ENCODE results near the gene YPEL4.
"Not testable (repeated sequence)": the region's sequence is repeated elsewhere in the genome, so short reads cannot be mapped to it uniquely, and the experiment has no call there.

Gene YPEL4

GRCh38 chr11:57652230-57652629 is 2.5 kb upstream of the YPEL4 start:
- peaks cover 34% of the 10 kb centered on the region for H3K4me1 ChIP-seq (ENCODE audit: control insufficient read depth, insufficient read depth, low read length)
- H3K36me3 ChIP-seq (ENCODE audit: control insufficient read depth, insufficient read depth, low read length); H3K9me3 ChIP-seq (ENCODE audit: control insufficient read depth, low read length); H3K4me3 ChIP-seq (ENCODE audit: insufficient read depth, low read depth, low read length); H3K27ac ChIP-seq (ENCODE audit: insufficient read depth, low read depth, low read length, poor library complexity, severe bottlenecking); H3K27me3 ChIP-seq (ENCODE audit: control insufficient read depth, insufficient read depth, low read length, poor library complexity, severe bottlenecking): not testable (repeated sequence)
- WGBS, 2 experiments, result 90 to 93% methylated on average over 14 of the region's 14 CpGs

- Histone ChIP-seq H3K27ac (ENCODE audit: insufficient read depth, low read depth, low read length, poor library complexity, severe bottlenecking) (no peak overlapping the region), H3K4me3 (ENCODE audit: insufficient read depth, low read depth, low read length) (no peak overlapping the region), H3K36me3 (ENCODE audit: control insufficient read depth, insufficient read depth, low read length) (no peaks in the 10 kb centered on the region), H3K9me3 (ENCODE audit: control insufficient read depth, low read length) (no peaks in the 10 kb centered on the region), H3K4me1 (ENCODE audit: control insufficient read depth, insufficient read depth, low read length) (peaks cover 42% of the 10 kb centered on the region), H3K27me3 (ENCODE audit: control insufficient read depth, insufficient read depth, low read length, poor library complexity, severe bottlenecking) (no peaks in the 10 kb centered on the region)
- 92% methylated on average over 7 of the region's 7 CpGs for WGBS, 2 experiments
These were observed 1.7 kb upstream of the YPEL4 start for GRCh38 chr11:57651408-57651807.

GRCh38 chr11:57650739-57651090 is 1.0 kb upstream of the YPEL4 start:
- Histone ChIP-seq H3K27me3 (ENCODE audit: control insufficient read depth, insufficient read depth, low read length, poor library complexity, severe bottlenecking) (no peaks in the 10 kb centered on the region), H3K4me1 (ENCODE audit: control insufficient read depth, insufficient read depth, low read length) (peaks cover 48% of the 10 kb centered on the region), H3K36me3 (ENCODE audit: control insufficient read depth, insufficient read depth, low read length) (no peaks in the 10 kb centered on the region), H3K4me3 (ENCODE audit: insufficient read depth, low read depth, low read length) (no peak overlapping the region), H3K27ac (ENCODE audit: insufficient read depth, low read depth, low read length, poor library complexity, severe bottlenecking) (no peak overlapping the region), H3K9me3 (ENCODE audit: control insufficient read depth, low read length) (no peaks in the 10 kb centered on the region)
- 82 to 83% methylated on average over 5 of the region's 5 CpGs for WGBS, 2 experiments

- peaks cover 60% of the 10 kb centered on the region for H3K4me1 ChIP-seq (ENCODE audit: control insufficient read depth, insufficient read depth, low read length)
- 1 to 2% methylated on average over 22 to 23 of the region's 23 CpGs for WGBS, 2 experiments
- H3K27ac ChIP-seq (ENCODE audit: insufficient read depth, low read depth, low read length, poor library complexity, severe bottlenecking), result peak overlapping the region; percentile 11
These were observed 644 bp downstream of the YPEL4 start for GRCh38 chr11:57648801-57649735.

GRCh38 chr11:57647960-57648800 is 1.5 kb downstream of the YPEL4 start:
- Histone ChIP-seq H3K36me3 (ENCODE audit: control insufficient read depth, insufficient read depth, low read length) (no peaks in the 10 kb centered on the region), H3K27ac (ENCODE audit: insufficient read depth, low read depth, low read length, poor library complexity, severe bottlenecking) (no peak overlapping the region), H3K27me3 (ENCODE audit: control insufficient read depth, insufficient read depth, low read length, poor library complexity, severe bottlenecking) (no peaks in the 10 kb centered on the region), H3K4me1 (ENCODE audit: control insufficient read depth, insufficient read depth, low read length) (peaks cover 60% of the 10 kb centered on the region), H3K9me3 (ENCODE audit: control insufficient read depth, low read length) (no peaks in the 10 kb centered on the region), H3K4me3 (ENCODE audit: insufficient read depth, low read depth, low read length) (peak overlapping the region; percentile 39)
- 7 to 9% methylated on average over 13 of the region's 13 CpGs for WGBS, 2 experiments

More at GRCh38 chr11:57648801-57649735, 644 bp downstream of the YPEL4 start:
- H3K36me3 ChIP-seq (ENCODE audit: control insufficient read depth, insufficient read depth, low read length), result no peaks in the 10 kb centered on the region
- no peaks in the 10 kb centered on the region for H3K9me3 ChIP-seq (ENCODE audit: control insufficient read depth, low read length)
- peak overlapping the region; percentile 39 for H3K4me3 ChIP-seq (ENCODE audit: insufficient read depth, low read depth, low read length)
- no peaks in the 10 kb centered on the region for H3K27me3 ChIP-seq (ENCODE audit: control insufficient read depth, insufficient read depth, low read length, poor library complexity, severe bottlenecking)

GRCh38 chr11:57647372-57647771 is 2.3 kb downstream of the YPEL4 start:
- Histone ChIP-seq H3K27ac (ENCODE audit: insufficient read depth, low read depth, low read length, poor library complexity, severe bottlenecking) (no peak overlapping the region), H3K4me3 (ENCODE audit: insufficient read depth, low read depth, low read length) (no peak overlapping the region), H3K36me3 (ENCODE audit: control insufficient read depth, insufficient read depth, low read length) (no peaks in the 10 kb centered on the region), H3K9me3 (ENCODE audit: control insufficient read depth, low read length) (no peaks in the 10 kb centered on the region), H3K4me1 (ENCODE audit: control insufficient read depth, insufficient read depth, low read length) (peaks cover 60% of the 10 kb centered on the region), H3K27me3 (ENCODE audit: control insufficient read depth, insufficient read depth, low read length, poor library complexity, severe bottlenecking) (no peaks in the 10 kb centered on the region)
- 3 to 5% methylated on average over 10 of the region's 10 CpGs for WGBS, 2 experiments

GRCh38 chr11:57646799-57647303 is 2.9 kb downstream of the YPEL4 start:
- H3K27ac ChIP-seq (ENCODE audit: insufficient read depth, low read depth, low read length, poor library complexity, severe bottlenecking), result peak overlapping the region; percentile 6
- H3K4me3 ChIP-seq (ENCODE audit: insufficient read depth, low read depth, low read length), result no peak overlapping the region

GRCh38 chr11:57646194-57646798 is 3.4 kb downstream of the YPEL4 start:
- 57 to 61% methylated on average over 10 of the region's 10 CpGs for WGBS, 2 experiments
- no peak overlapping the region for H3K4me3 ChIP-seq (ENCODE audit: insufficient read depth, low read depth, low read length)
- H3K9me3 ChIP-seq (ENCODE audit: control insufficient read depth, low read length), result no peaks in the 10 kb centered on the region
- H3K27me3 ChIP-seq (ENCODE audit: control insufficient read depth, insufficient read depth, low read length, poor library complexity, severe bottlenecking), result no peaks in the 10 kb centered on the region
- no peaks in the 10 kb centered on the region for H3K36me3 ChIP-seq (ENCODE audit: control insufficient read depth, insufficient read depth, low read length)
- peaks cover 66% of the 10 kb centered on the region for H3K4me1 ChIP-seq (ENCODE audit: control insufficient read depth, insufficient read depth, low read length)
- peak overlapping the region; percentile 6 for H3K27ac ChIP-seq (ENCODE audit: insufficient read depth, low read depth, low read length, poor library complexity, severe bottlenecking)

More at GRCh38 chr11:57646799-57647303, 2.9 kb downstream of the YPEL4 start:
- Histone ChIP-seq H3K4me1 (ENCODE audit: control insufficient read depth, insufficient read depth, low read length) (peaks cover 62% of the 10 kb centered on the region), H3K36me3 (ENCODE audit: control insufficient read depth, insufficient read depth, low read length) (no peaks in the 10 kb centered on the region), H3K9me3 (ENCODE audit: control insufficient read depth, low read length) (no peaks in the 10 kb centered on the region), H3K27me3 (ENCODE audit: control insufficient read depth, insufficient read depth, low read length, poor library complexity, severe bottlenecking) (no peaks in the 10 kb centered on the region)
- 7 to 8% methylated on average over 23 of the region's 23 CpGs for WGBS, 2 experiments

- Histone ChIP-seq H3K4me1 (ENCODE audit: control insufficient read depth, insufficient read depth, low read length) (peaks cover 71% of the 10 kb centered on the region), H3K36me3 (ENCODE audit: control insufficient read depth, insufficient read depth, low read length) (no peaks in the 10 kb centered on the region), H3K4me3 (ENCODE audit: insufficient read depth, low read depth, low read length) (no peak overlapping the region), H3K9me3 (ENCODE audit: control insufficient read depth, low read length) (no peaks in the 10 kb centered on the region), H3K27me3 (ENCODE audit: control insufficient read depth, insufficient read depth, low read length, poor library complexity, severe bottlenecking) (no peaks in the 10 kb centered on the region), H3K27ac (ENCODE audit: insufficient read depth, low read depth, low read length, poor library complexity, severe bottlenecking) (no peak overlapping the region)
- WGBS, 2 experiments, result 62 to 68% methylated on average over 5 of the region's 5 CpGs
These were observed 4.0 kb downstream of the YPEL4 start for GRCh38 chr11:57645689-57646085.
